Stimulated activated CD8-positive, alpha-beta memory T cell treated with anti-CD3 and anti-CD28 coated beads, Interleukin-12 subunit alpha, Interleukin-12 subunit beta, amount 100 ng/mL, for 4 hours (primary cell): ENCODE measurements around the gene PPP2CA.

Experiments used
- DNase-seq: peaks from one replicate; pipeline ENCODE4 v3.0.0-alpha.2; 2020; ENCODE audit warnings: low read depth

Gene PPP2CA

GRCh38 chr5:134148316-134148715, 77.6 kb downstream of the PPP2CA start:
- DNase-seq = no peak

GRCh38 chr5:134146651-134147518, 79.0 kb downstream of the PPP2CA start:
- DNase-seq = no peak

GRCh38 chr5:134145779-134146581, 79.9 kb downstream of the PPP2CA start:
- DNase-seq = peak; percentile 60

- no peak for DNase-seq
These were observed 80.7 kb downstream of the PPP2CA start for GRCh38 chr5:134145041-134145757.
